A549 (cell line): ENCODE measurements around the gene STARD3NL.

ENCODE experiments used
- BHLHE40 ChIP-seq: IDR thresholded peaks from 2 replicates; pipeline ENCODE4 v1.6.1; 2012; ENCODE audit warnings: low read depth, low read length, inconsistent platforms
- CHD2 ChIP-seq: fragments of 150-350 bp; IDR thresholded peaks from 2 replicates; pipeline ENCODE4 v1.6.1; 2014; ENCODE audit warnings: low read length; ENCODE audit not compliant: partially characterized antibody
- CTCF ChIP-seq: fragments of >200 bp; sonication (Bioruptor Twin); formaldehyde crosslinking; IDR thresholded peaks from 3 replicates; pipeline ENCODE4 v1.5.1; 2016
- KDM5A ChIP-seq: fragments of 200-600 bp; sonication (generic); IDR thresholded peaks from 2 replicates; pipeline ENCODE4 v1.6.1; 2016; ENCODE audit warnings: antibody characterized with exemption, mild to moderate bottlenecking
- POLR2A ChIP-seq: IDR thresholded peaks from 2 replicates; pipeline ENCODE4 v1.6.1; 2012; ENCODE audit warnings: mild to moderate bottlenecking, low read length
- POLR2AphosphoS2 ChIP-seq: conservative IDR thresholded peaks from 2 replicates; pipeline ENCODE4 v1.6.1; 2012; ENCODE audit warnings: low read length, improper control_type of control experiment, inconsistent platforms
- RAD21 ChIP-seq, 2 experiments: fragments of >200 bp in 1 of 2; sonication (Bioruptor Twin) in 1 of 2; formaldehyde crosslinking in 1 of 2; IDR thresholded peaks in 1 of 2; conservative IDR thresholded peaks in 1 of 2; 2 replicates in 1 of 2; 3 replicates in 1 of 2; pipeline ENCODE4 v1.6.1; 2012 to 2018; ENCODE audit warnings: inconsistent platforms in 1 of 2
- RCOR1 ChIP-seq: fragments of 150-350 bp; IDR thresholded peaks from 2 replicates; pipeline ENCODE4 v1.6.1; 2014; ENCODE audit warnings: antibody characterized with exemption, low read length, low read depth

GRCh38 chr7:38248069-38248567 is 70.1 kb downstream of the STARD3NL start:
- TF ChIP-seq POLR2A (no peak), BHLHE40 (no peak), CTCF (no peak), RAD21 (conservative IDR thresholded peaks at IDR 0.05 in 1 of 2, IDR thresholded peaks at IDR 0.05 in 1 of 2) (no peak), KDM5A (no peak), POLR2AphosphoS2 (no peak), RCOR1 (no peak), CHD2 (no peak)
